IPS-18a (cell line): ENCODE results near the gene GRM4.
A peak's percentile ranks its signal among the peaks of the same experiment; 100 is the strongest.

Experiments
- H3K27ac ChIP-seq: one replicate; pipeline ENCODE4 v1.5.1; 2013; ENCODE audit warnings: low read length
- H3K27me3 ChIP-seq: one replicate; pipeline ENCODE4 v1.6.1; 2013; ENCODE audit warnings: mild to moderate bottlenecking, low read length; ENCODE audit not compliant: control insufficient read depth, insufficient read depth
- H3K36me3 ChIP-seq: one replicate; pipeline ENCODE4 v1.6.1; 2013; ENCODE audit warnings: low read depth, low read length; ENCODE audit not compliant: control insufficient read depth
- H3K4me1 ChIP-seq: one replicate; pipeline ENCODE4 v1.6.1; 2013; ENCODE audit warnings: low read depth, low read length; ENCODE audit not compliant: control insufficient read depth
- H3K4me3 ChIP-seq: one replicate; pipeline ENCODE4 v1.5.1; 2013; ENCODE audit warnings: low read length
- H3K9ac ChIP-seq: one replicate; pipeline ENCODE4 v1.6.1; 2013; ENCODE audit warnings: mild to moderate bottlenecking, low read length, moderate library complexity
- H3K9me3 ChIP-seq: one replicate; pipeline ENCODE4 v1.6.1; 2013; ENCODE audit warnings: low read depth, low read length; ENCODE audit not compliant: control insufficient read depth

GRM4 gene

DNA sequence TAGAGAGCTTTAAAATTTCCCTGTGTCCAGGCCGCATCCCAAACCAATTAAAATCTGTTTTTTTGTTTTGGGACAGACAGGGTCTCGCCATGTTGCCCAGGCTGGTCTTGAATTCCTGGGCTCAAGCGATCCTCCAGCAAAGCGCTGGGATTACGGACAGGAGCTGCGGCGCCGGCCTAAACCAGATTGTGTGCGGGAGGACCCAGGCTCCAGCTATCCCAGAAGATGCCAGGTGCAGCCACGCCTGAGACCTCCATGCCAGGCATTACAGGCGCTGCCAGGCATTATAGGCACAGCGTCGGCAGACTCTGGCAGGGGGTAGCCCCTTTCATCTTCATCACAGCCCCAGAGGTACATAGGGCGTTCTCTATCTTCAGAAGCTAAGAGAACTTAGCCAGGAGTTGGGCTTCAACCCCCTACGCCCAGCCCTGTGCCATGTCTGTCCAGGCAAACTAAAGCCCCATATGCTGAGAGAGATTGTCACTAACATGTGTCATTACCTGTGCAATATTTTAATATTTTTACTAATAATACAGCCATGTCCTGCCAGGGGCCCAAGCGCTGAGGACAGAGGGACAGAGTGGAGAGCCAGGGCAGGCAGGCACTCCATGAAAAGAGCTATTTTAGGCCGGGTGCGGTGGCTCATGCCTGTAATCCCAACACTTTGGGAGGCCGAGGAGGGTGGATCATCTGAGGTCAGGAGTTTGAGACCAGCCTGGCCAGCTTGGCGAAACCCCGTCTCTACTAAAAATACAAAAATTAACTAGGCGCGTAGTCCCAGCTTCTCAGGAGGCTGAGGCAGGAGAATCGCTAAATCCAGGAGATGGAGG is 9.8 kb upstream of the GRM4 start:
- peaks cover 15% of the 10 kb centered on the region for H3K4me1 ChIP-seq
- no peak overlapping the region for H3K27ac ChIP-seq
- peaks cover 50% of the 10 kb centered on the region for H3K27me3 ChIP-seq
- no peaks in the 10 kb centered on the region for H3K9me3 ChIP-seq
- H3K9ac ChIP-seq, result no peak overlapping the region
- no peak overlapping the region for H3K4me3 ChIP-seq
- H3K36me3 ChIP-seq, result no peaks in the 10 kb centered on the region

DNA sequence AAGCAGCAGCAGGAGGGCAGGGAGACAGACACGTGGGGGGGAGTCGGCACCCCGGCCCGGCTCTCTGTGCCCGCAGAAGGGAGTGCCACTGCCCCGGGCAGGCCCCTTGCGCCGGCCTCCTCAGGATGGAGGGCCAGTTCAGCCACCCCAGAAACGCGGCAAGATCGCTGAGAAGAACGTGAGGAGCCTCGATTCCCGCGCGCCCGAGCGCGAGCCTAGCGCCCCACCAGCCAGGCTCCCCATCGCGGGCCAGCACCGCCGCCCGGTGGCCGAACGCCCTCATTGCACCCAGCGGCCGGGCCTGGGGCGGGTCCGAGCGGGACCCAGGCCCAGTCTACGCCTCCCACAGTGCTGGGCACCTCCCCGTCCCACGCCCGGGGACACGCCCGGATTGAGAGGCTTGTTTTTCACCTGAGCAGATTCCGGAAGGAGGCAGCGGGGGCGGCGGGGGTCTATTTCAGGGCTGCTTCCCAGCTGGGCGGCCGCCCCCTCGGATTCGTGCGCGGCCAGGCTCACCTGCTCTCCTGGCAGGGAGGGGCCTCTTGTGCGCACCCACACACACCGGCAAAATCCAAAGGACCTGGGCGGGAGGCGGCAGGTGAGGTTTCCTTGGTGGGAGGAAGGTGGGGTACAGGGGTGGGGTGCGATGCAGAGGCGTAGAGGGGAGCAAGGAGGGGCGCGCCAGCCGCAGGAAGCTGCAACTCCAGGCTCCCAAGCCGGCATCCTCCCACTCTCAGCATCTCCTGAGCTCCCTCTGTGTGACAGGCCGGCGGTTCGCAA is 9.0 kb upstream of the GRM4 start:
- H3K4me1 ChIP-seq, result peaks cover 21% of the 10 kb centered on the region
- no peaks in the 10 kb centered on the region for H3K36me3 ChIP-seq
- H3K9ac ChIP-seq, result peak overlapping the region; percentile 28
- H3K27ac ChIP-seq, result no peak overlapping the region
- H3K4me3 ChIP-seq, result peak overlapping the region; percentile 47
- H3K27me3 ChIP-seq, result peaks cover 57% of the 10 kb centered on the region
- H3K9me3 ChIP-seq, result no peaks in the 10 kb centered on the region

DNA sequence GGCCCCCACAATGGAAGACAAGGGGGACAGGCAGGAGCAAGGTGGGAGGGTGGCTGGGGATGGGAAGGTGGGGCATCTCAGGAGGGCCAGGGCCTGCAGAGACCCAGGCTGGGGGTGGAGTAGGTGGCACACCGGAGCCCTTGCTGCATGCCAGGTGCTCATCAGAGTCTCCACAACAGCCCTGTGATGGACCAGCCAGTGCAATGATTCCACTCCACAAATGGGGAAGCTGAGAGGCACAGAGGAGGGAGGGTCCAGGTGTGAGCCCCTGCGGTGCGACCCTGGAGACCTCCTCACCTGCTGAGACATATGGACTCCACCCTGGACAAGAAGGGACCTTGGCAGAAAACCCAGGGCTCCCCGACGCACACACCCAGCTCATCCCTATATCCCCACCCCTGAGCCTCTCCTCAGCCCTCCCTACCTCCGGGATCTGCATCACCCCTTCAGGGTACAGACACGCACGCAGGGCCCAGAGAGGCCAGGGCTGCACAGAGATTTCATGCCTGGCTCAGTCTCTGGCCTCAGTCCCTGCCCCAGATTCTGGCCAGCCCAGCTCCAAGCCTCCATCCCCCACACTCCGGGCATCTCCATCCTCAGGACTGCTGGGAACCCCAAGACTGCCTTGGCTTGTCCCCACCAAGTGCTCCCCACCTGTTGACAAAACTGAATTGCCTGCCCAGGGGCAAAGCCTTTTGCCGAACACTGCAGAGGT is 7.1 kb upstream of the GRM4 start:
- Histone ChIP-seq H3K27me3 (peaks cover 66% of the 10 kb centered on the region), H3K4me3 (no peak overlapping the region), H3K36me3 (no peaks in the 10 kb centered on the region), H3K9ac (no peak overlapping the region), H3K9me3 (no peaks in the 10 kb centered on the region), H3K27ac (no peak overlapping the region), H3K4me1 (peaks cover 39% of the 10 kb centered on the region)

DNA sequence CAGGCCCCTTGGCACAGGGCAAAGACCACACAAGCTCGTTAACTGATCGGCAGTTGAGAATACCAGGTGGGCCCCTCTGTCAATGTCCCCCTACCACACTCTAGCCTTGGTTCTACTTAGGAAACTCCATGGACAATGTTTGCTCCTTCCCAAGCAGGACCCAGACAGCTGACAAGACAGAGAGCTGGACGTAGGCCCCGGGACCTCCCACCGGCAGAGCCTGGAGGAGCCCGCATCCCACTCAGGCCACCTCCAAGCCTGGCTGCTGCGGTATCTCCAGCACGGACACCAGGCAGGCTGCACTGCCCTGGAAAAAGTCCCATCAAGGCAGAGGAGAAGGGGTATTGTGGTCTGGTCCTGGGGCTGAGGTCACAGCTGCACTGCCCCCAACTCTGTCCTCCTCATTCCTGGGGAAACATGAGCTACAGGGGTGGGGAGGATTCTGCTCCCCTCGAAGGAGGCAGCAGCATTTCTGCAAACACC is 6.2 kb upstream of the GRM4 start:
- H3K9ac ChIP-seq, result no peak overlapping the region
- peaks cover 39% of the 10 kb centered on the region for H3K4me1 ChIP-seq
- peaks cover 72% of the 10 kb centered on the region for H3K27me3 ChIP-seq
- no peak overlapping the region for H3K27ac ChIP-seq
- H3K4me3 ChIP-seq, result no peak overlapping the region
- H3K36me3 ChIP-seq, result no peaks in the 10 kb centered on the region
- no peaks in the 10 kb centered on the region for H3K9me3 ChIP-seq

DNA sequence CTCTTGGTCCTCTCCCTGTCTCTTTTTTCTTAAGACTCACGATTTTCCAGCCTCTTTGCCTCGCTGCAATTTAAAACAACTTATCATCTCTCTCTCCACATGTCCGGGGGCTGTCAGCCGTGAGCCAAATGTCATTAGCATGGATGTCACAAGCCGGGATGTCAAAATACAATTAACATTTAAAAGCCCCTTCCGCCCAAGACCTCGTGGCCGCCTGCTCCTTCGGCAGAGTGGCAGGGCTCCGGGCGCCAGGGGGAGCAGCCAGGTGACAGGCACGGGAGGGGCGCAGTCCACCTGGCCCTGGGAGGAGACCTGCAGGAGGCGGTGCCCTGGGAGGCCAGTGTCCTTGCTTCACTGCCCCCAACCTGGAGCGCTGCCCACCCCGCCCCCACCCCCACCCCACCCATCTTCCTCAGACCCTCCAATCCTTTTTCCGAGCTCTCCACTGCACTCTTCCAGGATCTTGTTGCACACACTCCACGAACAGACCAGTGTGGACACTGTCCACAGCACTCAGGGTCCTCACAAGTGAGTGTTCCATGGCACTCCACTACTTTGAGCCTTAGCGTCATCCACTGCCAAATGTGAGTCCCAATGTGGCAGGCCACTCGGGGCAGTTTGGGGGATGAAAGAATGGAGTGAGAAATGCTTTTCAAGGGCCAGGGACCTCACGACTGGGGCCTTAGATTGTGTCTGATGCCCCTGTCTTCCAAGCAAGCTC is 5.6 kb upstream of the GRM4 start:
- H3K36me3 ChIP-seq, result no peaks in the 10 kb centered on the region
- peaks cover 39% of the 10 kb centered on the region for H3K4me1 ChIP-seq
- no peaks in the 10 kb centered on the region for H3K9me3 ChIP-seq
- H3K9ac ChIP-seq, result no peak overlapping the region
- H3K4me3 ChIP-seq, result no peak overlapping the region
- H3K27me3 ChIP-seq, result peaks cover 78% of the 10 kb centered on the region
- no peak overlapping the region for H3K27ac ChIP-seq

DNA sequence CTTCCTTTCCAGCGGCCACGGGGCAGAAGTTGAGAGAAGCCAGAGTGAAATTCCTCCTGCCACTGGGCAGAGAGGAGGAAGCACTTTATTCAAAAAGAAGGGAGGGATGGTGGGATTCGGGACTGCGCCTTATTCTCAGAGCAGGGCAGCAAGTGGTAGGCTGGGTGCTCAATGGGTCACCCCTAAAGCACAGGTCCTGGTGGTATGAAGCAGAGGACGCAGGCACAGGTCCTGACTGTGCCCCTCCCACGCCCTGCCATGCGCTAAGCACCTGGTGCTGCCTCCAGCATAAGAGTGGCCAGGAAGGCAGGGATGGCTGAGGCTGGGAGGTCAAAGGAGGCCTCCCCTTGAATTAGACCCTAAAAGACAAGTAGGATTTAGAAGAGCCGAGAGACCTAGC is 4.9 kb upstream of the GRM4 start:
- Histone ChIP-seq H3K27ac (no peak overlapping the region), H3K27me3 (peaks cover 84% of the 10 kb centered on the region), H3K9me3 (no peaks in the 10 kb centered on the region), H3K9ac (no peak overlapping the region), H3K36me3 (no peaks in the 10 kb centered on the region), H3K4me3 (no peak overlapping the region), H3K4me1 (peaks cover 45% of the 10 kb centered on the region)

DNA sequence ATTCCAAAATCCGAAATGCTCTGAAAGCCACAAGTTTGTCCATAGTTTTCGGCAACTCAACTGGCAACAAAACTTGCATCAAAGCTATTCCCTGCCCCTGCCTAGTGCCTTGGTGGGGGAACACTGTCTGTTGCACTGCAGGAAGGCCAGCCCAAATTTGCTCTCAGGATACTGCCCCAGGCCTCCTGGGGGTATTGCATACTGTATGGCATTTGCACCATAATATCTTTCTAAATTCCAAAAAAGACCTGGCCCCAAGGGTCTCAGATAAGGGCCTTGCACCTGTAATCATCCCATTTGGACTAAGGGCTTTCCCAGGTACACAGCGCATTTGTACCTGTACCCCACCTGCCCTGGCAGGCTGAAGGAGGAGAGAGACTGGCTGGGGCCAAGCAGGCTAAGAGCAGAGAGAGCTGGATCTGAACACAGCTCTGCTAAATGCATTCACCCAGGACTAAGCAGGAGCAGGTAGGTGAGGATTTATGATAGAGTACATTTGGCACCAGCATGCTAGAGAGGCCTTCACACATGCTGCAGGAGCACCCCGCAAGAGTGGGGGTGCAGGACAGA is 4.0 kb upstream of the GRM4 start:
- no peak overlapping the region for H3K27ac ChIP-seq
- H3K9ac ChIP-seq, result no peak overlapping the region
- H3K9me3 ChIP-seq, result no peaks in the 10 kb centered on the region
- H3K27me3 ChIP-seq, result peaks cover 82% of the 10 kb centered on the region
- H3K36me3 ChIP-seq, result no peaks in the 10 kb centered on the region
- H3K4me1 ChIP-seq, result peaks cover 45% of the 10 kb centered on the region
- H3K4me3 ChIP-seq, result no peak overlapping the region

DNA sequence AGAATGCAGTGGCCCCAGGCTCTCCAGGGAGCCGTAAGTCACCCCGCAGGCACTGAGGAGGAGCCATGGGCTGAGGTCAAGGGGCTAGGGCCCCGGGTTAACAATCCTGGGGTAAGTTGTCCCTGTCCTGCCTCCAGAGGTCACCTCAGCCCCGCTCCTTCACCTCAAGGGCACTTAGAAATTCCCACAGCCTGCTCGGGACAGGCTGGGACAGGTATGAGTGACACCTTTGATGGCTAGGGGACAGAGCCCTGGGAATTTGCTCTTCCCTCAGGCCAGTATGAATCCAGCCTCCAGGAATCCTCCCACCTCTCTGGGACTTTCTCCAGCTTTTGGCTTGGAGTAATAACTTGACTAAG is 3.5 kb upstream of the GRM4 start:
- no peak overlapping the region for H3K4me3 ChIP-seq
- H3K27ac ChIP-seq, result no peak overlapping the region
- H3K36me3 ChIP-seq, result no peaks in the 10 kb centered on the region
- no peak overlapping the region for H3K9ac ChIP-seq
- H3K4me1 ChIP-seq, result peaks cover 43% of the 10 kb centered on the region
- H3K9me3 ChIP-seq, result no peaks in the 10 kb centered on the region
- peaks cover 82% of the 10 kb centered on the region for H3K27me3 ChIP-seq

DNA sequence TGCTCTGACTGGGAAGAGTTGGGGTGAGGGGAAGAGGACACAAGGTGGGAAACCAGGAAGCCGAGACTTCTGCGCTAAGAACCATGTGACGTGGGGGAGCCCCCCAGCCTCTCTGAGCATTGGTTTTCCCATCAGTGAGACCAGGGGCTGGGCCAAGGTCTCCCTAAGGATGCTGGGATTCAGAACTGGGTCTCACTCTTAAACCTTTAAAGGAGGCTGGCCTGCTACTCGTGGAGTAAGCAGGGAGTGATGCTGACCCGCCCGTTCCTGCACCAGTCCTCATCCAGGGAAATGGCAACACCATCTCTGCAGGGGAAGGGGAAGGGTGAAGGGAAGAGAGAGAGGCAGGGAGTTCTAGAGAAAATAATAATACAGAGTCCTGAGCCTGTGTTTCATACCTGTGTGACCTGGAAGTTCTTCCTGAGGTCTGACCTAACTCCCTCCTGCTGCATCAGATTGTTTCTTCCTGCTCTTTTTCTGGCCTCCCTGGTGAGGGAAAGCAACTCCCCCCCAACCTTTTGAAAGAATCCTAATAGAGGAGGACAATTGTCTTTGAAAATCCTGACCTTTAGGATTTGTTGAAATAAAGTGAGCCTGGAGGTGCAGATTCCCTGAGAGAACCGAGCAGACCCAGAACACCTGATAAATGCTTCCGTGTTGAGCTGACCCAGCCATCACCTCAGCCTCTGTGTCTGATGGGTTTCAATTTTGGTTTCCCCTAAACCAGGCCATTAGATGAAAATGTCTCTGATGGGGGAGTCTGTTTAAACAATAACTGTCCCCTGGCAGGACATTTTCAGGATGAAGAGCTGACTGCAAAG is 3.0 kb upstream of the GRM4 start:
- Histone ChIP-seq H3K9me3 (no peaks in the 10 kb centered on the region), H3K4me1 (peaks cover 41% of the 10 kb centered on the region), H3K27me3 (peaks cover 80% of the 10 kb centered on the region), H3K36me3 (no peaks in the 10 kb centered on the region), H3K27ac (no peak overlapping the region), H3K4me3 (no peak overlapping the region), H3K9ac (no peak overlapping the region)

DNA sequence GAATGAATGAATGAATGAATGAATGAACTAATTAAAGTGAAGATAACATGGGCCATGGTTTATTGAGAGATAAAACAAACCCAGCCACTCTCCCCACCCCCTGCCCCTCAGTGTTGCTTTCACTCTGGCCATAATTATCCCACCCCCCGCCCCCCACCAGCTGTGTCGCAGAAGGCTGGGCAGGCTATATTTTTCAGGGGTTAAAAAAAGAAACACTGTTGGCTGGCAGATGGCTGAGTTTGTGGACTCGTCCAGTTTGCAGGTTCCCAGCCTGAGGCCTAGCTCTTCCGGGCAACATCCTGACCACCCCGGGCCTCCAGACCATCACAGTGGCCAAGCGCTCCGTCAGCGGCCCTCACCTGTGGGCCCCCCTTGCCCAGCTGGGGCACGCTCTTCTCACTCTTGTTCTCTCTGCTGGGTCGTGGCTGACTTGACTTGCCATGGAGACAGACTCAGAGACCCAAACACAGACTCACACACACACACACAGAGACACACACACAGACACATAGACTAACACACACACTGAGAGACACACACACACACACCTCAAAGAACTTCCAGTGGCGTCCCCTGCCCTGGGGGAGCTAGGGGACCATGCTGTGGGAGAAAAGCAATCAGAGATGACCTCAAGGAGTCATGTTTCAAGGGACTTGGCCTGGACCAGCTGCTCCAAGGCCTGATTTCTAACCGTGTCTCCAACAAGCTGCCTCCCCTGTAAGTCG is 2.2 kb upstream of the GRM4 start:
- H3K36me3 ChIP-seq, result no peaks in the 10 kb centered on the region
- peaks cover 48% of the 10 kb centered on the region for H3K4me1 ChIP-seq
- no peak overlapping the region for H3K27ac ChIP-seq
- H3K27me3 ChIP-seq, result peaks cover 80% of the 10 kb centered on the region
- H3K9ac ChIP-seq, result no peak overlapping the region
- no peaks in the 10 kb centered on the region for H3K9me3 ChIP-seq
- H3K4me3 ChIP-seq, result no peak overlapping the region
